GM12892 (cell line): ENCODE measurements around the gene MAGI2.

Experiments used
- POLR2AphosphoS5 ChIP-seq: IDR thresholded peaks from 2 replicates; pipeline ENCODE4 v1.6.1; 2011; ENCODE audit warnings: low read depth, low read length, control low read depth
- TAF1 ChIP-seq: IDR thresholded peaks from 2 replicates; pipeline ENCODE4 v1.6.1; 2011; ENCODE audit warnings: low read depth, mild to moderate bottlenecking, control low read depth, low read length, borderline replicate concordance

DNA sequence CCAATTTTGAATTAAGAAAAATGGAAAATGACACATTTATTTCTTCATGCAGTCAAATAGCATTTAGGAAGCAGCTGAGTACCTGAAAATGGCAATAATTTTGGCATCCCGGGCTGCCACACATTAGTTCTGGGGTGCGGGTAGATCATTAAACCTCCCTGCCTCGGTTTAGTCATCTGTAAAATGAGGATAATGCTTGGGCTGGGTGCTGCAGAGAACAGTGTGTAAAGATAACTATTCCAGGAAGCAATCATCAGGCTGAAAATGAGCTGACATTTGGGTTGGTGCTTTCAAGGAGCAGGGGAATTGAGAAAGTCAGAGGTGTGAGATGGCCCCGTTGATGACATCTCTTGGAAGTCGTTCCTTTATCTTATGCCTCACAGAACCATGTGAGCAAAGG lies 887.7 kb downstream of the MAGI2 start:
- no peak for TF ChIP-seq TAF1
- TF ChIP-seq POLR2AphosphoS5: no peak
